Measurements from ENCODE around the gene ATP13A4. TPM values are rescaled to one million over a fixed set of nuclear protein-coding genes. Genes with fewer than 3 reads are reported as not detected.

The ATP13A4 gene
- total and polyA plus RNA-seq, 7 donors, result 0.49 to 3.0 (median 0.60) TPM; not detected in 2

- H3K27me3 ChIP-seq, result no peaks in the 10 kb centered on the region
- intact Hi-C loops (cut with DNase I), result no loop called here
- DNase-seq, result no peak
- no peak overlapping the region for H3K4me3 ChIP-seq
- no peak for TF ChIP-seq POLR2A (IDR thresholded peaks at IDR 0.05)
- no peak for TF ChIP-seq EP300 (IDR thresholded peaks at IDR 0.05)
- TF ChIP-seq CTCF (IDR thresholded peaks at IDR 0.05), result no peak
- no peak for TF ChIP-seq POLR2AphosphoS5 (IDR thresholded peaks at IDR 0.05)
- no peak overlapping the region for H3K27ac ChIP-seq
- no peaks in the 10 kb centered on the region for H3K36me3 ChIP-seq
- H3K4me1 ChIP-seq, result no peaks in the 10 kb centered on the region
- no peaks in the 10 kb centered on the region for H3K9me3 ChIP-seq
- 73 to 90% methylated on average over 3 of the region's 3 CpGs for WGBS, 2 donors
Observed at GRCh38 chr3:193507566-193507965, 47.1 kb downstream of the ATP13A4 start.

GRCh38 chr3:193506921-193507320 is 47.8 kb downstream of the ATP13A4 start:
- no peaks in the 10 kb centered on the region for H3K36me3 ChIP-seq
- intact Hi-C loops (cut with DNase I), result no loop called here
- no peak overlapping the region for H3K27ac ChIP-seq
- H3K27me3 ChIP-seq, result no peaks in the 10 kb centered on the region
- WGBS, 2 donors, result 97% methylated on average over 1 of the region's 1 CpG
- no peak for TF ChIP-seq POLR2AphosphoS5 (IDR thresholded peaks at IDR 0.05)
- TF ChIP-seq EP300 (IDR thresholded peaks at IDR 0.05), result no peak
- TF ChIP-seq CTCF (IDR thresholded peaks at IDR 0.05), result no peak
- no peak for TF ChIP-seq POLR2A (IDR thresholded peaks at IDR 0.05)
- DNase-seq, result no peak
- H3K4me1 ChIP-seq, result no peaks in the 10 kb centered on the region
- no peaks in the 10 kb centered on the region for H3K9me3 ChIP-seq
- no peak overlapping the region for H3K4me3 ChIP-seq

- Histone ChIP-seq H3K4me3 (no peak overlapping the region), H3K27me3 (no peaks in the 10 kb centered on the region), H3K9me3 (no peaks in the 10 kb centered on the region), H3K27ac (no peak overlapping the region), H3K36me3 (no peaks in the 10 kb centered on the region), H3K4me1 (no peaks in the 10 kb centered on the region)
- WGBS, 2 donors, result 74 to 75% methylated on average over 4 of the region's 4 CpGs
- DNase-seq, result no peak
- intact Hi-C loops (cut with DNase I), result no loop called here
- TF ChIP-seq POLR2AphosphoS5 (IDR thresholded peaks at IDR 0.05) (no peak), POLR2A (IDR thresholded peaks at IDR 0.05) (no peak), EP300 (IDR thresholded peaks at IDR 0.05) (no peak), CTCF (IDR thresholded peaks at IDR 0.05) (no peak)
Observed at GRCh38 chr3:193502871-193503270, 51.8 kb downstream of the ATP13A4 start.

- 84 to 93% methylated on average over 7 of the region's 7 CpGs for WGBS, 2 donors
- Histone ChIP-seq H3K27me3 (no peaks in the 10 kb centered on the region), H3K36me3 (no peaks in the 10 kb centered on the region), H3K4me1 (no peaks in the 10 kb centered on the region), H3K9me3 (no peaks in the 10 kb centered on the region), H3K27ac (no peak overlapping the region), H3K4me3 (no peak overlapping the region)
- intact Hi-C loops (cut with DNase I), result no loop called here
- TF ChIP-seq CTCF (IDR thresholded peaks at IDR 0.05) (no peak), POLR2A (IDR thresholded peaks at IDR 0.05) (no peak), POLR2AphosphoS5 (IDR thresholded peaks at IDR 0.05) (no peak), EP300 (IDR thresholded peaks at IDR 0.05) (no peak)
- DNase-seq, result no peak
Observed at GRCh38 chr3:193499801-193500485, 54.8 kb downstream of the ATP13A4 start.
